HG03342 (cell line): ENCODE data around the gene TMEM207.

Experiments used
- ATAC-seq: cut with Tn5 transposase; IDR thresholded peaks from one replicate; pipeline ENCODE4 v1.9.1; 2021; ENCODE audit warnings: mild to moderate bottlenecking, moderate library complexity; ENCODE audit not compliant: unreplicated experiment

TMEM207 gene

GRCh38 chr3:190444576-190445145 lies 5.0 kb downstream of the TMEM207 start:
- ATAC-seq: no peak

- no peak for ATAC-seq
Observed at GRCh38 chr3:190444006-190444405, 5.7 kb downstream of the TMEM207 start.

- ATAC-seq: no peak
Observed at GRCh38 chr3:190443257-190443656, 6.4 kb downstream of the TMEM207 start.

- no peak for ATAC-seq
Observed at GRCh38 chr3:190442240-190442639, 7.5 kb downstream of the TMEM207 start.

GRCh38 chr3:190436331-190436730 lies 13.4 kb downstream of the TMEM207 start:
- ATAC-seq: no peak

GRCh38 chr3:190435618-190436017 lies 14.1 kb downstream of the TMEM207 start:
- no peak for ATAC-seq

GRCh38 chr3:190433626-190434025 lies 16.1 kb downstream of the TMEM207 start:
- no peak for ATAC-seq

- no peak for ATAC-seq
Observed at GRCh38 chr3:190432216-190432615, 17.5 kb downstream of the TMEM207 start.

- ATAC-seq: no peak
Observed at GRCh38 chr3:190430906-190431305, 18.8 kb downstream of the TMEM207 start.

- ATAC-seq: no peak
Observed at GRCh38 chr3:190429681-190430080, 20.0 kb downstream of the TMEM207 start.

GRCh38 chr3:190426806-190427507 lies 22.7 kb downstream of the TMEM207 start:
- ATAC-seq: no peak

GRCh38 chr3:190425833-190426232 lies 23.9 kb downstream of the TMEM207 start:
- ATAC-seq: no peak

- ATAC-seq: peak; percentile 74
Observed at GRCh38 chr3:190424478-190425439, 24.9 kb downstream of the TMEM207 start.

- ATAC-seq: peak; percentile 6
Observed at GRCh38 chr3:190424108-190424477, 25.6 kb downstream of the TMEM207 start.

- no peak for ATAC-seq
Observed at GRCh38 chr3:190414297-190414696, 35.4 kb downstream of the TMEM207 start.

GRCh38 chr3:190404715-190405114 lies 45.0 kb downstream of the TMEM207 start:
- no peak for ATAC-seq

- ATAC-seq: no peak
Observed at GRCh38 chr3:190401963-190402362, 47.7 kb downstream of the TMEM207 start.

- no peak for ATAC-seq
Observed at GRCh38 chr3:190399677-190400076, 50.0 kb downstream of the TMEM207 start.

GRCh38 chr3:190397889-190398288 lies 51.8 kb downstream of the TMEM207 start:
- no peak for ATAC-seq

- ATAC-seq: no peak
Observed at GRCh38 chr3:190396001-190396400, 53.7 kb downstream of the TMEM207 start.

- no peak for ATAC-seq
Observed at GRCh38 chr3:190388703-190389102, 61.0 kb downstream of the TMEM207 start.
